Thyroid gland (tissue), 4 donors: ENCODE results near the gene TMED6. TPM values are rescaled to one million over a fixed set of nuclear protein-coding genes. Genes with fewer than 3 reads are reported as not detected.

Source experiments
- DNase-seq, 2 donors: peaks; one replicate each; pipeline ENCODE4 v3.0.0-alpha.2; 2019
- H3K27ac ChIP-seq, 3 donors: fragments of 200-600 bp; sonication (generic); 1 replicate in 2 of 3; 2 replicates in 1 of 3; pipeline ENCODE4 v1.5.1; 2016 to 2019; ENCODE audit warnings: mild to moderate bottlenecking in 1 of 3, moderate library complexity in 1 of 3
- H3K27me3 ChIP-seq: fragments of 200-600 bp; sonication (generic); one replicate; pipeline ENCODE4 v1.5.1; 2019
- H3K36me3 ChIP-seq, 2 donors: fragments of 200-600 bp; sonication (generic); one replicate each; pipeline ENCODE4 v1.5.1; 2016 to 2019
- H3K4me1 ChIP-seq, 2 donors: fragments of 200-600 bp; sonication (generic); one replicate each; pipeline ENCODE4 v1.5.1; 2017 to 2019
- H3K4me3 ChIP-seq, 3 donors: fragments of 200-600 bp; sonication (generic); replicated peaks in 1 of 3; 1 replicate in 2 of 3; 2 replicates in 1 of 3; pipeline ENCODE4 v1.5.1; 2016; ENCODE audit warnings: mild to moderate bottlenecking in 1 of 3
- H3K9me3 ChIP-seq: fragments of 200-600 bp; sonication (generic); one replicate; pipeline ENCODE4 v1.5.1; 2017
- CTCF ChIP-seq, 6 experiments: fragments of 200-600 bp in 3 of 6; fragments of 450-650 bp in 3 of 6; sonication (generic) in 3 of 6; IDR thresholded peaks; one replicate each; pipeline ENCODE4 v1.5.1; 2016 to 2019; ENCODE audit warnings: antibody characterized with exemption in 6 of 6, mild to moderate bottlenecking in 2 of 6, inconsistent platforms in 1 of 6, moderate library complexity in 1 of 6
- POLR2A ChIP-seq, 2 donors: fragments of 450-650 bp; IDR thresholded peaks; one replicate each; pipeline ENCODE4 v1.6.1; 2017; ENCODE audit warnings: antibody characterized with exemption in 2 of 2, mild to moderate bottlenecking in 2 of 2, moderate library complexity in 1 of 2
- WGBS, 2 donors: methylation state at CpG; one replicate each; pipeline ENCODE4 v1.1.5; 2017; 5-methylcytosine and 5-hydroxymethylcytosine counted together
- intact Hi-C: fragments of 100-400 bp; cut with DNase I; formaldehyde crosslinking; loops from one replicate; pipeline ENCODE4 v1.15.1; 2023
- total RNA-seq, 4 donors: library from RNA; depleted of rRNA; stranded (reverse); fragments of >200 nt; gene quantifications; one replicate each; pipeline ENCODE4 v1.2.3, GENCODE V29; 2016

TMED6 gene
- total RNA-seq, 4 donors from 2014 or later, result 4.1 TPM; not detected in 3

GRCh38 chr16:69321080-69321479, 30.5 kb downstream of the TMED6 start:
- 95 to 98% methylated on average over 20 to 22 of the region's 22 CpGs for WGBS, 2 donors
- intact Hi-C loops, result no loop called here
- Histone ChIP-seq H3K27me3 (no peaks in the 10 kb centered on the region), H3K4me3 (no peak overlapping the region), H3K4me1 (peaks cover 6 to 24% of the 10 kb centered on the region in 2 donors), H3K36me3 (peaks cover 82 to 85% of the 10 kb centered on the region in 2 donors), H3K27ac (no peak overlapping the region), H3K9me3 (no peaks in the 10 kb centered on the region)
- no peak for DNase-seq
- no peak for TF ChIP-seq POLR2A (IDR thresholded peaks at IDR 0.05)
- TF ChIP-seq CTCF (IDR thresholded peaks at IDR 0.05), result no peak

- Histone ChIP-seq H3K36me3 (peaks cover 83 to 86% of the 10 kb centered on the region in 2 donors), H3K27ac (no peak overlapping the region), H3K4me3 (no peak overlapping the region), H3K27me3 (no peaks in the 10 kb centered on the region), H3K9me3 (no peaks in the 10 kb centered on the region), H3K4me1 (peaks cover 3 to 21% of the 10 kb centered on the region in 2 donors)
- TF ChIP-seq POLR2A (IDR thresholded peaks at IDR 0.05), result no peak
- no peak for TF ChIP-seq CTCF (IDR thresholded peaks at IDR 0.05)
- DNase-seq, result no peak
- whole genome bisulfite sequencing, 2 donors, result 93% methylated on average over 12 to 13 of the region's 13 CpGs
- intact Hi-C loops, result no loop called here
These were observed 30.9 kb downstream of the TMED6 start for GRCh38 chr16:69320740-69321073.

DNA sequence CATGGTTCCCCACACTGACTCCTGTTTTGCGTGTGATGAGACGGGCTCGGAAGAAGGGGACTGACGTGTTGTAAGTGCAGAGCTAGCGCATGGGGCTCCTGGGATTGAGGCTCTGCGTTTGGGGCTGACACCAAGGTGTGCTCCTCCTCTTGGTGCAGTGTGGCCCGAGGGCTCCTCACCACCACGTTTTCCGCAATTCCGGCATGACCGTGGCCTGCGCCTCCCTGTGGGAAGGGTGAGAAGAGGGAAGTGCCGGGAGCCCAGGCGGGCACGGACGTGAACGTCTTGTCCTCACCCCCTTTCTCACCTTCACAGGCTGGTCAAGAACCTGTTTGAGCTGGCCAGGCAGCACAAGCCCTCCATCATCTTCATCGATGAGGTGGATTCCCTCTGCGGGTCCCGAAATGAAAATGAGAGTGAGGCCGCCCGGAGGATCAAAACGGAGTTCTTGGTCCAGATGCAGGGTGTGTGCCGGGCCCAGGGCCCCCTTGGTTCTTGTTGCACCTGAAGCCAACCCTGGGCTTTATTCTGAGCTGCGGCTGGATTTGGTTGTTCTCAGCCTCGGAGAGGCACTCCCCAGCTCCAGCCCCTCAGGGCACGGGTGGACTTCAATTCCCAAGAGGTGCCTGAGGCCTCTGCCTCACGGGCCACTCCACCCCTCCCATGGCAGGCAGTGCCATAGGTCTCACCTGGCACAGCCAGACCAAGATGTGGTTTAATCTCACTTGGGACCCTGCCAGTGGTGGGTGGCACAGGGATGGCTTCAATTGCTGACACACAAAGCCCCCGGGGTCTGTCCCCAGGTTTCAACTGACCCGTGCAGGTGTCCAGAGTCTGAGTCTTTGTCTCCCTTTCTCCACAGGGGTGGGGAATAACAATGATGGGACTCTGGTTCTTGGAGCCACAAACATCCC, 31.5 kb downstream of the TMED6 start:
- H3K9me3 ChIP-seq, result no peaks in the 10 kb centered on the region
- TF ChIP-seq POLR2A (IDR thresholded peaks at IDR 0.05) (no peak), CTCF (IDR thresholded peaks at IDR 0.05) (no peak)
- peaks cover 0 to 14% of the 10 kb centered on the region in 2 donors for H3K4me1 ChIP-seq
- peaks cover 79 to 80% of the 10 kb centered on the region in 2 donors for H3K36me3 ChIP-seq
- no peaks in the 10 kb centered on the region for H3K27me3 ChIP-seq
- no peak overlapping the region for H3K4me3 ChIP-seq
- H3K27ac ChIP-seq, result no peak overlapping the region
- DNase-seq, result no peak
- 95% methylated on average over 23 to 27 of the region's 30 CpGs for WGBS, 2 donors
- intact Hi-C loops, result no loop called here

DNA sequence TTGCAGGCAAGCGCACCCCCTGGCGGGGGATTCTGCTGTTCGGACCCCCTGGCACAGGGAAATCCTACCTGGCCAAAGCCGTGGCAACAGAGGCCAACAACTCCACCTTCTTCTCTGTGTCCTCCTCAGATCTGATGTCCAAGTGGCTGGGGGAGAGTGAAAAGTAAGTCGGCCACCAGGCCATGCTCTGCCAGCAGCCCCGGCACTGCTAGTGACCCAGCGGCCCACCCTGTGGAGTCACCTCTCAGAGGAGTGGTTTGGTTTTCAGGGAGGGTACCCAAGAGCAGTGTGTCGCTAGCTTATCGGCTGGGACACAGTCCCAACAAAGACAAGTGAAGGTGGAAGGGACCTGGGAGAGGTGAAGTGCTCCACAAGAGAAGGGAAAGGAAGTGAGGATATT, 32.2 kb downstream of the TMED6 start:
- Histone ChIP-seq H3K4me3 (no peak overlapping the region), H3K4me1 (peaks cover 0 to 7% of the 10 kb centered on the region in 2 donors), H3K9me3 (no peaks in the 10 kb centered on the region), H3K36me3 (peaks cover 73 to 82% of the 10 kb centered on the region in 2 donors), H3K27ac (no peak overlapping the region), H3K27me3 (no peaks in the 10 kb centered on the region)
- no peak for DNase-seq
- no peak for TF ChIP-seq POLR2A (IDR thresholded peaks at IDR 0.05)
- TF ChIP-seq CTCF (IDR thresholded peaks at IDR 0.05), result no peak
- intact Hi-C loops, result no loop called here
- WGBS, 2 donors, result 91 to 93% methylated on average over 9 of the region's 9 CpGs

- no peaks in the 10 kb centered on the region for H3K9me3 ChIP-seq
- DNase-seq, result no peak
- peaks cover 0 to 3% of the 10 kb centered on the region in 2 donors for H3K4me1 ChIP-seq
- H3K27ac ChIP-seq, result no peak overlapping the region
- WGBS, 2 donors, result 86 to 89% methylated on average over 7 to 9 of the region's 10 CpGs
- peaks cover 73 to 80% of the 10 kb centered on the region in 2 donors for H3K36me3 ChIP-seq
- H3K27me3 ChIP-seq, result no peaks in the 10 kb centered on the region
- intact Hi-C loops, result no loop called here
- H3K4me3 ChIP-seq, result no peak overlapping the region
- TF ChIP-seq POLR2A (IDR thresholded peaks at IDR 0.05), result no peak
- TF ChIP-seq CTCF (IDR thresholded peaks at IDR 0.05), result no peak
These were observed 32.7 kb downstream of the TMED6 start for GRCh38 chr16:69318911-69319289.
